Measurements from ENCODE around the gene ZSWIM4.
A peak's percentile ranks its signal among the peaks of the same experiment; 100 is the strongest.
"Not testable (repeated sequence)": the region's sequence is repeated elsewhere in the genome, so short reads cannot be mapped to it uniquely, and the experiment has no call there.

Gene ZSWIM4

DNA sequence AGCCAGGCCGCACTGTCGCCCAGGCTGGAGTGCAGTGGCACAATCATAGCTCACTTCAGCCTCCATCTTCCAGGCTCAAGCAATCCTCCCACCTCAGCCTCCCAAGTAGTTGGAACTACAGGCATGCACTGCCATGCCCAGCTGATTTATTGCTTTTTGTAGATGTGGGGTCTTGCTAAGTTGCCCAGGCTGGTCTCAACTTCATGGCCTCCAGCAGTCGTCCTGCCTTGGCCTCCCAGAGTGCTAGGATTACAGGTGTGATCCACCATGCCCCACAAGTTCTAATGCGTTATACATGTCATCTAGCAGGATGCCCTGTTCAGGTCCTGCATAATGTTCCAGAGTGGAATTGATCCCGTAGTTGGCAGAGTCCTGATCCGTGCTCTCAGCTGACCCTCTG is 16.4 kb upstream of the ZSWIM4 start:
- DNase-seq = no peak

DNA sequence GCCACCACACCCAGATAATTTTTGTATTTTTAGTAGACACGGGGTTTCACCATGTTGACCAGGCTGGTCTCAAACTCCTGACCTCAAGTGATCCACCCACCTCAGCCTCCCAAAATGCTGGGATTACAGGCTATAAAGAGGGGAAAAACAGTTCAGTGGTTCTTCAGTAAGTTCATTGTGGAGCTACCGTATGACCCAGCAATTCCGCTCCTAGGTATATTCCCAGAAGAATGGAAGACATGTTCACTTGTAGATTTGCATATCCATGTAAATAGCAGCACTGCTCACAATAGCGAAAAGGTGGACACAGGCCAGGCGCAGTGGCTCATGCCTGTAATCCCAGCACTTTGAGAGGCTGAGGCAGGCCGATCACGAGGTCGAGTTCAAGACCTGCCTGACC is 15.4 kb upstream of the ZSWIM4 start:
- not testable (repeated sequence) for DNase-seq

DNA sequence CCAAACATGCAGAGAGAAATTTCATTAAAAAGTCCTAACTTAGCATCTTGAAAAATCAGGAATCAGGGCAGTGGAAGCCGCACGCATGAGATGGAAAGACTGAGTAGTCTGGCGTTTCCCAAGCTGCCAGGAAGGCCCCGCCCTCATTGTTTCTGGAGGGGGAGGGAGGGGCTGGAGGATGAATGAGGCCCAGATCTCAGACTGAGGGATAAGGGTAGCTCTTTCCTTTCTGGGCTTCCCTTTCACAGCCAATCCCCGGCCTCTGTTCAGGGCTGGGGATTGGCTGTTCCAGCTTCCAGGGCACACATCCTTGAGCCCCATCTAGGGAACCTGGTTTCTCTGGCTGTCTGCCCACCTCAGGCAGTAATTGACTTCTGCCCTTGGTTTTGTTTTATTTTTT is 13.7 kb upstream of the ZSWIM4 start:
- no peak for DNase-seq

DNA sequence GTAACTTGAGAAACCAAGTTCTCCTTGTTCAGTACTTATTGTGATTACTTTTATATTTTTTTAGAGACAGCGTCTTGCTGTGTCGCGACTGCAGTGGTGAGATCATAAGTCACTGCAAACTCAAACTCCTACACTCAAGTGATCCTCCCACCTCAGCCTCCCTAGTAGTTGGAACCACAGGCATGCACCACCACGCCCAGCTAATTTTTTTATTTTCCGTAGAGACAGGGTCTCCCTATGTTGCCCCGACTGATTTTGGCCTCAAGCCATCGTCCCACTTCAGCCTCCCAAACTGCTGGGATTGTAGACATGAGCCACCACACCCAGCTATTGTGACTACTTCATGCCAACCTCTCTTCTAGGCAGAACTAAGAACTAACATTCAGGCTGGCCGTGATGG is 12.7 kb upstream of the ZSWIM4 start:
- DNase-seq = no peak

- DNase-seq = no peak
Observed at GRCh38 chr19:13783565-13784500, 11.4 kb upstream of the ZSWIM4 start.

DNA sequence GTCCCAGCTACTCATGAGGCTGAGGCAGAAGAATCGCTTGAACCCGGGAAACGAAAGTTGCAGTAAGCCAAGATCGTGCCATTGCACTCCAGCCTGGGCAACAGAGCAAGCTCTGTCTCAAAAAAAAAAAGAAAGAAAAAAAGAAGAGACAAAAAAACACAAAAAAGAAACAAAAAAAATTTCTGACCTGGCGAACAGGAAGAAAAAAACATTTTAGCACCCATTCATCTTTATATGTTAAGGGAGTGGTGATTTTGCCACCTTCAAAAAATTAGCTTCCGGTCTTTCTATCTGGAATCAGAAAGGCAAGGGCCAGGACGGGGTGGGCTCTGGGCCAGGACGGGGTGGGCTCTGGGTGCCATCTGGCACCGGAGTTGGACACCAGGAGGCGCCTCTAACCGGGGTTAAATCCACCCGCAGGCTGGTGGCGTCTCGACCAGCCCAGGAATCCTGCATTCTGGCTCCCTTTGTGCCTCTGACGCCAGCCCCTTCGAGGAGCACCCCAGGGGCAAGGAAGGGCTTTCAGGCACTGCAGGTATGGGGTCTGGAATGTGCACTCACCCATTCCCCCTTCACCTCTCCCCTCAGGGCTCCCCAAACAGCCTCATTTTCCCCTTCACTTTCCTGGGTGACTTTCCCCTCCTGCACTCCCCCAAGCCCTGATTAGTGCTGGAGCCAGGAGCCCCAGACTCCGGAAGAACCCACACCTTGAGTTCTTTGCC is 10.4 kb upstream of the ZSWIM4 start:
- DNase-seq = peak; percentile 73 to 76

GRCh38 chr19:13788991-13789390 is 6.3 kb upstream of the ZSWIM4 start:
- DNase-seq = no peak

DNA sequence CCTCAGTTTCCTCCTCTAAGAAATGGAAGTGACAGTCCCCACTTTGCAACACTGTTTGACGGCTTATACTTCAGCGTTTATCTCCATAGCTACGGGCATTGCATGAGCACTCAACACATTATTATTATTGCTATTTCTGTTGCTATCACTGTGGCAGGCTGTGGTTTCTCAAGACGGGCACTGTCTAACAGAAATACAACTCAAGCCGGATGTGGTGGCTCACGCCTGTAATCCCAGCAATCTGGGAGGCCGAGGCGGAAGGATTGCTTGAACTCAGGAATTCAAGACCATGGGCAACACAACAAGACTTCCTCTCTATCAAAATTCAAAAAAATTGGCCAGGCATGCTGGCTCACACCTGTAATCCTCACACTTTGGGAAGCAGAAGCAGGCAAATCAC is 4.9 kb upstream of the ZSWIM4 start:
- DNase-seq = no peak

- not testable (repeated sequence) for DNase-seq
Observed at GRCh38 chr19:13793317-13793716, 1.9 kb upstream of the ZSWIM4 start.

DNA sequence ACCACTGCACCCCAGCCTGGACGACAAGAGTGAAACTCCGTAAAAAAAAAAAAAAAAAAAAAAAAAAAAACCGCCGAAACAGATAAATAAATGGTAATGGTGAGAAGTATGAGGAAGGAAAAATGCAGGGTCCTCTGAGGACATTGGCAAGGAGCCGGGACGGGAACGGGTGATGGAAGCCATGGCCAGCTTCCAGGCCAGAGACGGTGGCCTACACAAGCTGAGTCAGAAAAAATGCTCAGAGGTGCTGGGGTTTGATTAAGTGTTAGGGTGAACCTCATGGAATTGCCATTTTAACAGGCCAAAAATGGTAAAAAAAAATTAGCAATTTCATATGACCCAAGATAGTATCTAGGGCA is 866 bp upstream of the ZSWIM4 start:
- DNase-seq = no peak

GRCh38 chr19:13795595-13796300 is 505 bp downstream of the ZSWIM4 start:
- no peak for DNase-seq

GRCh38 chr19:13796301-13797057 is 1.2 kb downstream of the ZSWIM4 start:
- no peak for DNase-seq

- DNase-seq = no peak
Observed at GRCh38 chr19:13797058-13797440, 1.8 kb downstream of the ZSWIM4 start.

DNA sequence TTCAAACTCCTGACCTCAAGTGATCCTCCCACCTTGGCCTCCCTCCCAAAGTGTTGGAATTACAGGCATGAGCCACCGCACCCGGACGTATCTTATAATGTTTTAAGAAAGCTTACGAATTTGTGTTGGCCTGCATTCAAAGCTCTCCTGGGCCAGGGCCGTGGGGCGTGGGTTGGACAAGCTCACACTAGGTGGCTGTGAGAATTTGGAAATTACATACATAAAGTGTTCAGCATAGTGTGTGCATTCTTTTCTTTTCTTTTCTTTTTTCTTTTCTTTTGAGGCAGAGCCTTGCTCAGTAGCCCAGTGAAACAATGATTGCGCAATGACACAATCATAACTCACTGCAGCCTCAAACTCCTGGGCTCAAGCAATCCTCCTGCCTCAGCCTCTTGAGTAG is 2.6 kb downstream of the ZSWIM4 start:
- DNase-seq = no peak

GRCh38 chr19:13799669-13800068 is 4.4 kb downstream of the ZSWIM4 start:
- DNase-seq = no peak

DNA sequence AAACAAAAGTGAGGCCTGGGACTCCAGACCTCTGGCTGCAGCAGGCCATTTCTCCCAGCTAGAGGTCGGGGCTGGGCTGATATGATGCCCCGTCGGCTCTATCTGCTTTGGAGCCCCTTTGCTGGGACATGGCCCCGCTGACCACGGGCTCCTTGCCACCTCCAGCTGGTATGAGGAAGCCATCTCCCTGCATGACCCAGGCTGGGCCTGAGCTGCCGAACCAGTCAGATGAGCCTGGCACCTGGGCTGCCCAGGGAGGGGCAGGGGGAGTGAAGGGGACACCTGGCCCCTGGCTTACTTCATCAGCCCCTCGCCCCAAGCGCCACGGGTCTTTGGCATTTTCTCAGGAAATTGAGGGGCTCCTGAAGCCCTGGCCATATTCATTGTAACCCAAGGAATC is 7.8 kb downstream of the ZSWIM4 start:
- no peak for DNase-seq

DNA sequence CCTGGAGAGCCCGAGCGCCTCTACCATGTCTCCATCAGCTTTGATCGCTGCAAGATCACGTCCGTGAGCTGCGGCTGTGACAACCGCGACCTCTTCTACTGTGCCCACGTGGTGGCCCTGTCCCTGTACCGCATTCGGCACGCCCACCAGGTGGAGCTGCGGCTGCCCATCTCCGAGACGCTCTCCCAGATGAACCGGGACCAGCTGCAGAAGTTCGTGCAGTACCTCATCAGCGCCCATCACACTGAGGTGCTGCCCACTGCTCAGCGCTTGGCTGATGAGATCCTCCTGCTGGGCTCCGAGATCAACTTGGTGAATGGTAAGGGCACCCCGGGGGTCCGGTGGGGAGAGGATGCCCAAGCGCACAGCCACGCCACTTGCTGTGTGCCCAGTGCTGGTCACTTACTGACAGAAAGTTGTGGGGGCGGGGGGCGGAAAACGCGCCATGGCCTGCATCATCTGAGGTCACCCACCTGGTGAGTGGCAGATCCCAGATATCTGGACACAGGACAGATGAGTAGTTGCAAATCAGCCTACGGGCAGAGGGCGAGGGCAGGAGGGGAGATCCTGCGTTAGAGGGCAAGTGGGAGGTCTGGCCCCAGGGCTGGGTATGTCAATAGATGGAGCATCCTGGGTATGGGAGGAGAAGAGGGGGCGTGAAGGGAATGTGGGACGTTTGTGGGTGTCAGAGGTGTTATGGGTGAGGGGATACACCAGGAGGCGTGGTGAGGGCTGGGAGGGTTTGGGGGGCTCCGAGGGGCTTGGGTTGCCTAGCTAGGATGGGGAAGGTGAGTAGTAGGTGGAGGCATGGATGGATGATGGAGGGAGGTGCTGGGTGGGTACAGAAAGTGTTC is 9.8 kb downstream of the ZSWIM4 start:
- DNase-seq = no peak

DNA sequence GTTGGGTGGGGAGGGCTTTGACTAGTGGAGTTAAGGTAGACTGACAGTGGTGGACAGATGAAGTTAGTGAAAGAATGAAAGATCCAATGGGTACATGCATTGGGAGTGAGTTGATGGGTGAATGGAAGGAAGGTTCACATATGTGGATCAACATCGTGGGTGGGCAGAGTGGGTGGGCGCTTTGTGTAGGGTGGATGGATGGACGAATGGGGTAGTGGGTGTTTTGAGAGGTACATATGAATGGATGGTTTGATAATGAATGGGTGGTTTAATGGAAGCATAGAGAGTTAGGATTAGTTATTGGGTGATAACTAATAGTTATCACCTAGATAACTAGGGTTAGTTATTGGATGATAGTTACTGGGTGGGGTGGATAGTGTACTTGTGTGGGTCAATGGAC is 11.5 kb downstream of the ZSWIM4 start:
- DNase-seq = no peak

- no peak for DNase-seq
Observed at GRCh38 chr19:13807421-13808021, 12.3 kb downstream of the ZSWIM4 start.

DNA sequence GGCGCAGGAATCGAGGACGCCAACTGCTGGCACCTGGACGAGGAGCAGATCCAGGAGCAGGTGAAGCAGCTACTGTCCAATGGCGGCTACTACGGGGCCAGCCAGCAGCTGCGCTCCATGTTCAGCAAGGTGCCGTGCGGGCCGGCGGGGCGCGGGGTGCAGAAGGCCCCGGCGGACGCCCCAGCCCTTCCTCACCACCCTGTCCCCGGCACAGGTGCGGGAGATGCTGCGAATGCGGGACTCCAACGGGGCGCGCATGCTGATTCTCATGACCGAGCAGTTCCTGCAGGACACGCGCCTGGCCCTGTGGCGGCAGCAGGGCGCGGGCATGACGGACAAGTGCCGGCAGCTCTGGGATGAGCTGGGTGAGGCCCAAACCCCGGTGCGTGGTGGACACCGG is 13.6 kb downstream of the ZSWIM4 start:
- no peak for DNase-seq

- no peak for DNase-seq
Observed at GRCh38 chr19:13812544-13812943, 17.3 kb downstream of the ZSWIM4 start.

GRCh38 chr19:13813147-13813546 is 17.9 kb downstream of the ZSWIM4 start:
- no peak for DNase-seq
